Colonic mucosa (tissue), 4 donors: ENCODE data around the gene RNF14. TPM values are rescaled to one million over a fixed set of nuclear protein-coding genes. Genes with fewer than 3 reads are reported as not detected.

Source experiments
- DNase-seq: peaks from one replicate; pipeline ENCODE4 v3.0.0-alpha.2; 2020
- H3K27ac ChIP-seq: fragments of 200-600 bp; one replicate; pipeline ENCODE4 v1.8.0; 2021
- H3K27me3 ChIP-seq: fragments of 200-600 bp; one replicate; pipeline ENCODE4 v1.8.0; 2021
- H3K36me3 ChIP-seq: fragments of 200-600 bp; one replicate; pipeline ENCODE4 v1.8.0; 2021
- H3K4me1 ChIP-seq: fragments of 200-600 bp; one replicate; pipeline ENCODE4 v1.8.0; 2021; ENCODE audit warnings: mild to moderate bottlenecking
- H3K4me3 ChIP-seq: fragments of 200-600 bp; one replicate; pipeline ENCODE4 v1.8.0; 2021
- H3K9ac ChIP-seq, 2 donors: one replicate each; pipeline ENCODE4 v1.7.0; 2013; ENCODE audit warnings: control low read depth in 2 of 2, low read depth in 2 of 2, low read length in 2 of 2
- H3K9me3 ChIP-seq: fragments of 200-600 bp; one replicate; pipeline ENCODE4 v1.8.0; 2021
- CTCF ChIP-seq: fragments of 200-600 bp; IDR thresholded peaks from one replicate; pipeline ENCODE4 v1.8.0; 2022; ENCODE audit warnings: antibody characterized with exemption, mild to moderate bottlenecking
- intact Hi-C: fragments of 100-400 bp; cut with DNase I; formaldehyde crosslinking; loops from one replicate; pipeline ENCODE4 v1.14.1; 2022
- total RNA-seq, 2 donors: library from RNA; stranded (reverse); fragmentation: NEBNext Ultra II Directional in 1 of 2; extraction: Animal tissue kit (Norgen Biotek cat#: 25700) in 1 of 2; gene quantifications; one replicate each; pipeline ENCODE4 v1.2.1, GENCODE V29; 2021
- donor health status: healthy.
- donor health status: DM: no; HTN: no; CAD: no.
- donor health status: DM: no; HTN: no; CAD: no.

The RNF14 gene
- total RNA-seq, 2 donors from 2014 or later: 49.4 to 69.8 TPM

- DNase-seq: no peak
- Histone ChIP-seq H3K27me3 (no peaks in the 10 kb centered on the region), H3K4me1 (no peaks in the 10 kb centered on the region), H3K36me3 (peaks cover 9% of the 10 kb centered on the region), H3K27ac (no peak overlapping the region), H3K4me3 (no peak overlapping the region), H3K9me3 (no peaks in the 10 kb centered on the region), H3K9ac (no peak overlapping the region)
- no peak for TF ChIP-seq CTCF
- intact Hi-C loops: no loop called here
These were observed 28.6 kb downstream of the RNF14 start for GRCh38 chr5:141997358-141997960.

- Histone ChIP-seq H3K36me3 (peaks cover 5% of the 10 kb centered on the region), H3K27me3 (no peaks in the 10 kb centered on the region), H3K9me3 (no peaks in the 10 kb centered on the region), H3K4me1 (no peaks in the 10 kb centered on the region), H3K4me3 (no peak overlapping the region), H3K9ac (no peak overlapping the region), H3K27ac (no peak overlapping the region)
- no peak for DNase-seq
- no peak for TF ChIP-seq CTCF
- intact Hi-C loops: no loop called here
These were observed 31.3 kb downstream of the RNF14 start for GRCh38 chr5:142000173-142000572.

- no peak for TF ChIP-seq CTCF
- Histone ChIP-seq H3K27ac (no peak overlapping the region), H3K9me3 (no peaks in the 10 kb centered on the region), H3K27me3 (no peaks in the 10 kb centered on the region), H3K4me1 (no peaks in the 10 kb centered on the region), H3K9ac (no peak overlapping the region), H3K4me3 (no peak overlapping the region), H3K36me3 (peaks cover 5% of the 10 kb centered on the region)
- intact Hi-C loops: no loop called here
- DNase-seq: no peak
These were observed 32.0 kb downstream of the RNF14 start for GRCh38 chr5:142000704-142001484.

GRCh38 chr5:142003266-142003800, 34.4 kb downstream of the RNF14 start:
- Histone ChIP-seq H3K36me3 (peaks cover 5% of the 10 kb centered on the region), H3K9ac (no peak overlapping the region), H3K27ac (no peak overlapping the region), H3K4me1 (no peaks in the 10 kb centered on the region), H3K27me3 (no peaks in the 10 kb centered on the region), H3K9me3 (no peaks in the 10 kb centered on the region), H3K4me3 (no peak overlapping the region)
- no peak for TF ChIP-seq CTCF
- DNase-seq: no peak
- intact Hi-C loops: no loop called here

GRCh38 chr5:142006363-142007236, 37.7 kb downstream of the RNF14 start:
- Histone ChIP-seq H3K4me3 (no peak overlapping the region), H3K27ac (no peak overlapping the region), H3K27me3 (no peaks in the 10 kb centered on the region), H3K4me1 (no peaks in the 10 kb centered on the region), H3K9ac (no peak overlapping the region), H3K36me3 (peaks cover 4% of the 10 kb centered on the region), H3K9me3 (no peaks in the 10 kb centered on the region)
- no peak for TF ChIP-seq CTCF
- DNase-seq: no peak
- intact Hi-C loops: no loop called here
